GM21423 (cell line): Measurements from ENCODE around the gene MOK.

ENCODE experiments used
- ATAC-seq: cut with Tn5 transposase; IDR thresholded peaks from one replicate; pipeline ENCODE4 v1.9.1; 2021; ENCODE audit warnings: mild to moderate bottlenecking, moderate library complexity; ENCODE audit not compliant: unreplicated experiment

Gene MOK

GRCh38 chr14:102208741-102209140 is 96.2 kb downstream of the MOK start:
- ATAC-seq, result no peak

GRCh38 chr14:102207831-102208365 is 97.1 kb downstream of the MOK start:
- no peak for ATAC-seq

DNA sequence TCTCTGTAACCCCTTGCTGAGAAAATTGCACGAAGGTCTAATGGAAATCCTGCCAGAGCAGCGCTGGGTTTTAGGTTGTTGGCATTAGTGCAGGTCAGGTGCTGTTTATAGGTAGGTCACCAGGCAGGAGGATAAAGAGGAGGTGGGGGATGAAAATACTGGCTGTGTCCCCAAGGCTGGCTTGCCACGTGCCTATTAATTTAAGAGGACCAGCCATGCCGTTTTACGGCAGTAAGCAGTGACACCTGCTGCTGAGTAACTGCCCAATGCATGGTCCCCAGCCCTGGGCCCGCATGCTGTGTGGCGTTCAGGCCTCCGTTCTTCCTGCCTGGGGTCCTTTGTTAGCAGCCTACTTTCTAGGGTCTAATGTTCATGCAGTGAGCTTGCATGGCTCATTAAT is 98.0 kb downstream of the MOK start:
- ATAC-seq, result no peak

- ATAC-seq, result no peak
These were observed 99.4 kb downstream of the MOK start for GRCh38 chr14:102205560-102205959.

GRCh38 chr14:102203382-102203781 is 101.6 kb downstream of the MOK start:
- no peak for ATAC-seq

DNA sequence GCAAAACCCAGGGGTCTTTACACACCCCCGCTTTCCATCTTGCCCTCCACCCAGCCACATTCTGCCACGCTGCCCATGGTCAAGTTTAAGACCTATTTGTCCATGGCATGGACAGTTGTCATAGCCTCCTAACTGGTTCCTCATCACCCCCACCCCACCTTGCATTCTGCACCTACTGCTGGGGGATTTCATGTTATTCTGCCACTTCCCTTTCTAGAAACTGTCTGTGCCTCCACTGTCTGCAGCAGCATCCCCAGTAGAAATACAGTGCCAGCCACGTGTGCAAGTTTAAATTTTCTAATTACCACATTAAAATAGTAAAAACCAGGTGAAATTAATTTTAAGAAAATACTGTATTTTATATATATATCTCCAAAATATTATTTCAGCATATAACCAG is 102.0 kb downstream of the MOK start:
- no peak for ATAC-seq

- no peak for ATAC-seq
These were observed 103.2 kb downstream of the MOK start for GRCh38 chr14:102201776-102202175.

DNA sequence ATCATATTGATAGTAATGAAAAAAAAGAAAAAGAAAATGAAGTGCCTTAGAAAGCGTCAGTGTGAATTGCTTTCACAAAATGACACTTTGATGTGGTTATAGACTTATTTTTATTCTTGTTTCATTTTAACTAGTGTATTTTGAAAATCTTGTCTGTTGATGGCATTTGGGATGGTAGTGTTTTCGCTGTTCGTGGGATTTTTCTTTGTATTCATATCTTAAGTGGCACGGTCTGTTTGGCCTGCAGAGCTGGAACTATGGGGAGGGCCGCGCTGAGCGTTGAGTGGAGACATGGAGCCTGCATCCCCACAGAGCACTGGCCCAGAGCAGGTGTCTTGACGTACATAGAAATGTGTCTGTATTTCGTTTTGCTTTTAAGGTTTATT is 103.6 kb downstream of the MOK start:
- ATAC-seq, result no peak

DNA sequence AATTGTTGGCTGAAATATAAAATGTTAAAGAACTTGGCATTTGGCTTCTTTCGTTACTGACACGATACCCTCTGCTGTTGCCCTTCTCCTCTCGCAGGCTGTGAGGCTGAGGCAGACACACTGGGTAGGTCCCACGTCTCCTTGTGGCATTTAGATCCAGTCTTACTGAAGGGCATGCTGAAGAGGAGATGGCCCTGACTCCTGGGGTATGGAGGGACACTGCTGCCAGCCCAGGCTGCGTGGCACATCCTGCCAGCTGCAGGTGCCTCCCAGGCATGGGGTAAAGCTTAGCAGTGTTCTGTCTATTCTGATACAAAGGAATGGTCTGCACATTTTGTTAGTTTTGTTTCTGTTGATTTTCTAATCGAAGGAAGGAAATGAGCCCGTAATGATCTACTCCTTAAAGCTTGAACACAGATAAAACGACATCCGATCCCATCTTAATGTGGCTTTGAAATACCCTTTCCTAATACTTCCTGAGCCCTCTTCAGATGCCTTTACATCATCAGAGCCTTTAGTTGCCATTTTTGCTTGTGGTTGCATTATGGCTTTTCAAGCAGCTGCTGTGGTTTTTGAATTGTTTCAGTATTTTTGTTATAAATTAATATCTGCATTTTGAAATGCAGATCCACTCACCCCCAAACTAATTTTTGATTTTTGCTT is 104.1 kb downstream of the MOK start:
- no peak for ATAC-seq

- ATAC-seq, result no peak
These were observed 107.6 kb downstream of the MOK start for GRCh38 chr14:102197317-102197853.

DNA sequence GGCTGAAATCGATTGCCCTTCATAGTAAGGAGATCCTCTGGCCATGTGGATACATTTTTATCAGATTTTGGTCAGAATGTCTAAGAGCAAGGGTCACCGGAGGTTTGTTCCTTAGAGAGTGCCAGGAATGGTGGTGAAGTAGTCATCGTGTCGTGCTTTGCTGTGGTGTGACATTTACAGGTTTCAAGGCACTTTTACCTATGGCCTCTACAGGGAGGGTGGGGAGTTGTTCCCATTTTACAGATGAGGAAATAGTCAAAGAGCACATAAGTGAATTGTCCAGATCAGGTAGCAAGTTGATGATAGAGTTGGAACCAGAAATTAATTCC is 108.1 kb downstream of the MOK start:
- ATAC-seq, result no peak

DNA sequence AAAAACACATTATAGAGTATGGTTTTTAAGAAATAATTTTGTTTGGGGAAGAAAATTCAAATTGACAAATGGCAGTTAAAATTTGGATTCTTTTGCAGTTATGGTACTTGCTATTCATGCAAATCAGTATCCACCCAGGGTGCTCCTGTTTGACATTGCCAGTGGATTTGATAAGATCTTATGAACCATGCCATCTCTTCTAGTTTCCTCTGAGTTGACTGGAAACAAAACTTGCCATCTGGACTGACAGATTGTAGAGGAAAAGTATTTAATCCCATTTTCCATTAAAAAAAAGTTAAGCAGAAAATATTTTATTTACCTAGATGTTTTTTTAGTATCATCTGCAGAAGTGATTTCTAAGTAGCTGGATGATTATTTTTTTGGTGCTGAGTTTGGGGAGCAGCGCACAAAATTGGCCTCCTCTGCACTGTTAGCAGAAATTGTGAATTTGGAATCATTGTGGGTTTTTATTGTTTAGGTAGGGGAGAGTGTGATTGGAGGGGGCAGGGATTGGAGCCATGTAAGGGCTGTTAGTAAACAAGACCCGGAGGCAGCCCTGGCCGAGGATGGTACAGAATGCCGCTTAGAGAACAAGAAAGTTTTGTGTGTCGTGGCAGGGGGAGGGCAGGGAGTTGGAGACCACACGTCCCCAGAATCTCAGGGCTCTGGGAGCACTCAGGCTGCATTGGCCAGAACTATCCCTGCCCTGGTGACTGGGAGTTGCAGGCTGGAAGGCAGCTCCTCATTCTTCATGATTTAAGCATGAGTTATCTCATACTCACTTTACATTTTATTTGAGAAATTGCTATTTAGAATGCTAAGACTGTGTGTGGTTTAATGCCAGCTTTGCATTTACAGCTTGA is 108.7 kb downstream of the MOK start:
- ATAC-seq, result no peak

- ATAC-seq, result no peak
These were observed 109.5 kb downstream of the MOK start for GRCh38 chr14:102195446-102195845.

DNA sequence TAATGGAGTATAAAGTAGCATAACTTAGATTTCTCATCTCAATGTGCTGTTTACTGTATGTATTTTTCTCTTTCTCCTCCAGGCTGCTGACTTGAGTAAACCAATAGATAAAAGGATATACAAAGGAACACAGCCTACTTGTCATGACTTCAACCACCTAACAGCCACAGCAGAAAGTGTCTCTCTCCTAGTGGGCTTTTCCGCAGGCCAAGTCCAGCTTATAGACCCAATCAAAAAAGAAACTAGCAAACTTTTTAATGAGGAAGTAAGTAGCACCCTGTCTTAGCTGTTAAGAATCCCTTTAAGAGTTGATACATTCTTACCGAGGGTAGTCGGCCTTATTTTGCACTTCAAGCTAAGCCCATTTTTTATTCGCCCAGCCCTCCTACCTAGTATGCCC is 110.1 kb downstream of the MOK start:
- ATAC-seq, result no peak

DNA sequence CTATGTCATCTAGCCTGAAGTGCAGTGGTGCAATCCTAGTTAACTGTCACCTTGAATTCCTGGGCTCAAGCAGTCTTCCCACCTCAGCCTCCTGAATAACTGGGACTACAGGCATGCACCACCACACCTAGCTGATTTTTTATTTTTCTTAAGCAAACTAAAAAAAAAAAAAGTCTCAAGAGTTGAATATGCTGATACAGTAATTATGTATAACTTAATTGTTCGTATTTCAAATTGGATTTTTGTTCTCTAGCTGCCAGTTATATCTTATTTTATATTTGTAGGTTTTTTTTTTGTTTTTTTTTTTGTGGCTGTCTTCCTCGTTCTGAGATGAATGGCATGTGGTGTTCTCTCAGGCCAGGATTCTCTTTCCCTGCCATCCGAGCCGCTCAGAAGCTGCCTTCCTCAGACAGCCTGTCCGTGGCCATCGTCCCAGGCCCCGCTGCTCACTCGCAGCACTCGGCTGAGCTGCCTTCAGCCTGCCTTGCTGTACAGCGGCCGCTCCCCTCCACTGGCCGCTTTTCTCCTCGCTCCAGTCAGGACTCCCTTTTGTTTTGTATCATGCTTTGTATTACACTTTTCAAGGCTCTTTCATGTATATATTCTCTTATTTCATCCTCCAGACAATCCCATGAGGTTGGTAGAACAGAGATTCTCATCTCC is 112.0 kb downstream of the MOK start:
- no peak for ATAC-seq

GRCh38 chr14:102189874-102190273 is 115.1 kb downstream of the MOK start:
- no peak for ATAC-seq

GRCh38 chr14:102188187-102188586 is 116.8 kb downstream of the MOK start:
- no peak for ATAC-seq

DNA sequence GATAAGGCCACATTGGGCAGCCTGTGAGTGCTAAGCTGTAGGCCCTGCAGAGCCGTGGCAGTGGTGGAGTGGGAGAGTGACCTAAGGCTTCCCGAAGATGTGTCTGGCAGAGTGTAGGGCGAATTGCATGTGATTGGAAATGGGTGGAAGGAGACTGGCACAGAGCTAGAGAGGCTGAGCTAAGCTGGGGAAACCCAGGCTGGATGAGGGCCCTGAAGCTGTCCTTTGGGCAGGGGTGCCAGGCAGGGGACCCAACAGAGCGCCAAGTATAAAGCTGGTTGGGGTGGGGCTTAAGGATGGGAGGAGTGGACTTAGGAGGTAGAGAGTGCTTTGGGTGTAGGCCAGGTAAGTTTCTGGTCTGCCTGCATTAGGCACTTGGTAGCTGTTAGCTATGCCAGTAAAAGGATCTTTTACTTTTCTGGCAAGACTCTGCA is 117.4 kb downstream of the MOK start:
- no peak for ATAC-seq

DNA sequence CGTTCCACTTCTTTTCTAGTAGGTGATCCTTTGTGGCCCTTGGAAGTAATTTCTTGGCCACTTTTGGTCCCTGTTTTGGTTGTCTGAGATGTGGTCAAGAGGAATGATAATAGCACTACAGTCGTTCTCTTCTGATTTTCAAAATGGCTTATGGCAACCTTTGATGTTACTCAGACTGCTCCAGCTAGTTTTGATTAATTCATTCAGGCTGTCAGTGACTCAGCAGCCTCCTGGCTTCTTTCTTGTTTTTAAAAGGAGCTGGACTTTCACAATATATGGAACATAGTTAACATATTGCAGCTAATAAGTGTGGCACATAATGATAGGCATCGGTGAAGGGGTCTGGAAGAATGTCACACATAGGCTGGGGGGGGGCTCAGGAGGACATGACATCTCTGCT is 117.9 kb downstream of the MOK start:
- ATAC-seq, result no peak

DNA sequence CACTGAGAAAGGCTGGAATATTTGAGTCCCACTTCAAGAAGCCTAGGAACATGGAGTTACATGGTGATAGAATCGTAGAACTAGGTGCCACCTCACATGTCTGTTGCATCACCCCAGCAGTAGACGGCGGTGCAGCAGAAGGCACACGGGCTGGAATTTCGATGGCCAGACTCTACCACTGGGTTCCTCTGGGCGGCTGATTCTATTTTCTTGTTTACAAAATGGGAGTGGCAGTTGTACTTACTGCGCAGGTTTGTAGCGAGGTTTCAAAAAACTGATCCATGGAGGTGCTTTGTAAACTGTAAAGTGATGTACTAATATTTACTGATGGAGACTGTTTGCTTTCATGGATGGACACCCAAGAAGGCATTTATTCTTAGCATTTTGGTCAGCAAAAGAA is 119.6 kb downstream of the MOK start:
- ATAC-seq, result no peak

- no peak for ATAC-seq
These were observed 120.5 kb downstream of the MOK start for GRCh38 chr14:102184316-102185035.
